ENCODE data around the gene DOCK11.
A peak's percentile ranks its signal among the peaks of the same experiment; 100 is the strongest.

Gene DOCK11

DNA sequence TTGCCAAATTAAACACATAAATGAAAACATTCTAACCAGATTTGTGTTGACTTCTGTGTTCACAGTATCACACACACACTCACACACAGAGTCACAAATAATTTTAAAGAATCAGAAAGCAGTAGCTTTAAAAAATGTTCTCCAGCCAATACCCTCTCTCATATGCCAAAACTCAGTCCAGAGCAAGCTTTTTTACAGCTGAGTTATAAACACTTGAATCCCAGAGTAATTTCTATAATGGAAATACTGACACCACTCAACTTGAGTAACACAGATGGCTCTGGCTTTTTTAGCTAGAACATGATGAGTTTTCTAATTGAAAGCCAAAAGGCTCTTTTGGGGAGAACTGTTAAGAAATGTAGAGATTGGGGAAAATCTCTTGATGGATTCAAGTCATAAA is 100.8 kb downstream of the DOCK11 start:
- Histone ChIP-seq H3K4me3 (replicated peaks; ENCODE audit: insufficient read depth, low read length) (no peak overlapping the region), H3K27me3 (ENCODE audit: insufficient read depth, poor library complexity, severe bottlenecking) (no peaks in the 10 kb centered on the region), H3K27ac (replicated peaks) (peak overlapping the region; percentile 24; the same call in 1 of the 2 replicates)
- no peak for DNase-seq (ENCODE audit: low read depth in 1 of 2, low spot score in 1 of 2)
- TF ChIP-seq GABPA (IDR thresholded peaks at IDR 0.05; ENCODE audit: low read depth) (no peak), POLR2AphosphoS5 (IDR thresholded peaks at IDR 0.05; ENCODE audit: low read depth) (no peak), SPI1 (IDR thresholded peaks at IDR 0.05; ENCODE audit: borderline replicate concordance, low read depth) (no peak)
- TF ChIP-seq, protein P1, sequence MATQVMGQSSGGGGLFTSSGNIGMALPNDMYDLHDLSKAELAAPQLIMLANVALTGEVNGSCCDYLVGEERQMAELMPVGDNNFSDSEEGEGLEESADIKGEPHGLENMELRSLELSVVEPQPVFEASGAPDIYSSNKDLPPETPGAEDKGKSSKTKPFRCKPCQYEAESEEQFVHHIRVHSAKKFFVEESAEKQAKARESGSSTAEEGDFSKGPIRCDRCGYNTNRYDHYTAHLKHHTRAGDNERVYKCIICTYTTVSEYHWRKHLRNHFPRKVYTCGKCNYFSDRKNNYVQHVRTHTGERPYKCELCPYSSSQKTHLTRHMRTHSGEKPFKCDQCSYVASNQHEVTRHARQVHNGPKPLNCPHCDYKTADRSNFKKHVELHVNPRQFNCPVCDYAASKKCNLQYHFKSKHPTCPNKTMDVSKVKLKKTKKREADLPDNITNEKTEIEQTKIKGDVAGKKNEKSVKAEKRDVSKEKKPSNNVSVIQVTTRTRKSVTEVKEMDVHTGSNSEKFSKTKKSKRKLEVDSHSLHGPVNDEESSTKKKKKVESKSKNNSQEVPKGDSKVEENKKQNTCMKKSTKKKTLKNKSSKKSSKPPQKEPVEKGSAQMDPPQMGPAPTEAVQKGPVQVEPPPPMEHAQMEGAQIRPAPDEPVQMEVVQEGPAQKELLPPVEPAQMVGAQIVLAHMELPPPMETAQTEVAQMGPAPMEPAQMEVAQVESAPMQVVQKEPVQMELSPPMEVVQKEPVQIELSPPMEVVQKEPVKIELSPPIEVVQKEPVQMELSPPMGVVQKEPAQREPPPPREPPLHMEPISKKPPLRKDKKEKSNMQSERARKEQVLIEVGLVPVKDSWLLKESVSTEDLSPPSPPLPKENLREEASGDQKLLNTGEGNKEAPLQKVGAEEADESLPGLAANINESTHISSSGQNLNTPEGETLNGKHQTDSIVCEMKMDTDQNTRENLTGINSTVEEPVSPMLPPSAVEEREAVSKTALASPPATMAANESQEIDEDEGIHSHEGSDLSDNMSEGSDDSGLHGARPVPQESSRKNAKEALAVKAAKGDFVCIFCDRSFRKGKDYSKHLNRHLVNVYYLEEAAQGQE (IDR thresholded peaks at IDR 0.05; ENCODE audit: insufficient replicate concordance, low read depth), result no peak
- TF ChIP-seq, protein P2, sequence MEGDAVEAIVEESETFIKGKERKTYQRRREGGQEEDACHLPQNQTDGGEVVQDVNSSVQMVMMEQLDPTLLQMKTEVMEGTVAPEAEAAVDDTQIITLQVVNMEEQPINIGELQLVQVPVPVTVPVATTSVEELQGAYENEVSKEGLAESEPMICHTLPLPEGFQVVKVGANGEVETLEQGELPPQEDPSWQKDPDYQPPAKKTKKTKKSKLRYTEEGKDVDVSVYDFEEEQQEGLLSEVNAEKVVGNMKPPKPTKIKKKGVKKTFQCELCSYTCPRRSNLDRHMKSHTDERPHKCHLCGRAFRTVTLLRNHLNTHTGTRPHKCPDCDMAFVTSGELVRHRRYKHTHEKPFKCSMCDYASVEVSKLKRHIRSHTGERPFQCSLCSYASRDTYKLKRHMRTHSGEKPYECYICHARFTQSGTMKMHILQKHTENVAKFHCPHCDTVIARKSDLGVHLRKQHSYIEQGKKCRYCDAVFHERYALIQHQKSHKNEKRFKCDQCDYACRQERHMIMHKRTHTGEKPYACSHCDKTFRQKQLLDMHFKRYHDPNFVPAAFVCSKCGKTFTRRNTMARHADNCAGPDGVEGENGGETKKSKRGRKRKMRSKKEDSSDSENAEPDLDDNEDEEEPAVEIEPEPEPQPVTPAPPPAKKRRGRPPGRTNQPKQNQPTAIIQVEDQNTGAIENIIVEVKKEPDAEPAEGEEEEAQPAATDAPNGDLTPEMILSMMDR (IDR thresholded peaks at IDR 0.05; ENCODE audit: insufficient read depth, low read length), result no peak

DNA sequence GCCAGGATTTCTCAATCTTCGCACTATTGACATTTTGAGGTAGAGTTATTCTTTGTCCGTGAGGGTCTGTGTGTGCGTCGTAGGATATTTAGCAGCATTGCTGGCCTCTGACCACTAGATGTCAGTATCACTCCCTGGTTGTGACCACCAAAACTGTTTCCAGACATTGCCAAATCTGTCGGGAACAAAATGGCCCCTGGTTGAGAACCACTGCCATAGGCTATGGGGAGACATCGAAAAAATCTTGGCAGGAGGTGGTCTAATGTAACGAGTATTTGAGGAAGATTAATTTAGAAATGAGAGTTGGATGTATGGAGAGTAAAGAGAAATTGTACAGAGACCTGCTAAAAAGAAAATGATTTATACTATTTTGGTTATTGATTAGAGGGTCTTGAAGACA is 108.4 kb downstream of the DOCK11 start:
- TF ChIP-seq POLR2AphosphoS5 (IDR thresholded peaks at IDR 0.05; ENCODE audit: low read depth) (no peak), SPI1 (IDR thresholded peaks at IDR 0.05; ENCODE audit: borderline replicate concordance, low read depth) (no peak), GABPA (IDR thresholded peaks at IDR 0.05; ENCODE audit: low read depth) (no peak)
- TF ChIP-seq, protein P2 (IDR thresholded peaks at IDR 0.05; ENCODE audit: insufficient read depth, low read length), result peak; percentile 61
- TF ChIP-seq, protein P1 (IDR thresholded peaks at IDR 0.05; ENCODE audit: insufficient replicate concordance, low read depth), result no peak
- H3K4me3 ChIP-seq (replicated peaks; ENCODE audit: insufficient read depth, low read length), result no peak overlapping the region
- no peak overlapping the region for H3K27ac ChIP-seq (replicated peaks)
- H3K27me3 ChIP-seq (ENCODE audit: insufficient read depth, poor library complexity, severe bottlenecking), result no peaks in the 10 kb centered on the region
- peak in 1 of 2 experiments; percentile 66 for DNase-seq (ENCODE audit: low read depth in 1 of 2, low spot score in 1 of 2)

DNA sequence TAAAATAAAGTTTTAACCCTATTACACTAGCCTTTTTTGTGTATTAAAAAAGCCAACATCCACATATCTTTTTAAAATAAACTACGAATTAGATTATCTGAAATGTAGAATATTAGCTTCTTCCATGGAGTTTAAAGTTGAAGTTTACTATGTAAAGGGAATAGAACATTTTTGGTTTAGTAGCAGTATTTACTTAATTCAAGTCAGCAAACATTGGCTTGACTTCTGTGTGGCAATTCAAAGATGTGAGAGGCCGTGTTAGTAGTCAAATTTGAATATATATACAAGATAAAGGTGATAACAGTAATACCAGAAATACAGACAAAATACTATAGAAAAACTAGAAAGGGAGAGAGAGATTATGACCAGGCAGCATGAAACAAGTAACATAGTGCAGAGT is 116.7 kb downstream of the DOCK11 start:
- no peaks in the 10 kb centered on the region for H3K27me3 ChIP-seq (ENCODE audit: insufficient read depth, poor library complexity, severe bottlenecking)
- H3K27ac ChIP-seq (replicated peaks), result no peak overlapping the region
- no peak overlapping the region for H3K4me3 ChIP-seq (replicated peaks; ENCODE audit: insufficient read depth, low read length)
- TF ChIP-seq, protein P1 (IDR thresholded peaks at IDR 0.05; ENCODE audit: insufficient replicate concordance, low read depth), result no peak
- TF ChIP-seq GABPA (IDR thresholded peaks at IDR 0.05; ENCODE audit: low read depth) (no peak), POLR2AphosphoS5 (IDR thresholded peaks at IDR 0.05; ENCODE audit: low read depth) (no peak)
- TF ChIP-seq, protein P2 (IDR thresholded peaks at IDR 0.05; ENCODE audit: insufficient read depth, low read length), result no peak
- DNase-seq (ENCODE audit: low read depth in 1 of 2, low spot score in 1 of 2), result no peak
